CD4-positive, alpha-beta T cell treated with Interferon alpha-2 for 1 hour (primary cell): ENCODE measurements around the gene NEDD9.

Experiments used
- DNase-seq, 2 donors: peaks; one replicate each; pipeline ENCODE4 v3.0.0-alpha.2; 2020 to 2022

Gene NEDD9

DNA sequence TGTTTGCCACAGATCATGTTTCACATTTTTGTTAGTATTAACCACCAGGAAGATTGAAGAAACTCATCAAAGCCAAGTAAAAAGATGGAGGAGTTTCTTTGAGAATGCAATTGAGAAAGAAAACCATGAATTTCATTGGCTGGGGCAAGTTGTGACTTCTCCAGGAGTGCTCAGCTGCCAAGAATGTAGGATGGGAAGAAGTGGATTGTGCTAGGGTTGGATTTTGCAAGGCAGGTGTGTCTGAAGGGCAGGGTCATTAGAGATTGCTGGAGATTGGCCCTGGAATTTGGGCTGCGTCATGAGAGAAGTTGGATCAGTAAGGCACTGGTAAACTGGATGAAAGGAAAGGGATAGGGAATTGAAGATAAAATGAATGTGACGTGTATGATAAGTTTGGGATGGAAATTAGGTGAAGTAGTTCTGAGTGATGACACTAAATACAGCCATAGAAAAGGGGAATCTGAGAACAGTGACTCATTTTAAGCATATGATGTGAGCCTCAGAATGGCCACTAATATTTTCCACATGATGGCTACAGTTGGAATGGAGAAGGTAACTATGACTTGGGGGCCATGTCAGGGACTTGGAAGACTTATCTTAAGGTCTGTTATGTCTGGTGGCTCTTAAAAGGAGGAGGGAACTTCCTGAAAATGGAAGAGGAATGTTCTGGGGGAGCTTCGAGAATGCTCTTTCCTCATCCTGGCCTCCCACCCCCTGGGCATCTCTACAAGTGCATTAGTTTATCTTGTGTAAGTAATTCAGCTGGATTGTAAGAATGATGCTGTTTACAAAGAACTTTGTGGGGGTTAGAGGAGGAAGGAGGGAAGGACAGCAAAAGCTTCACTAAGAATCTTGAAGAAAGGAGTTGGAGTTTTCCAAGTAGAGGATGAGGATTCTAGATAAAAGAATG is 93.2 kb downstream of the NEDD9 start:
- DNase-seq = no peak

DNA sequence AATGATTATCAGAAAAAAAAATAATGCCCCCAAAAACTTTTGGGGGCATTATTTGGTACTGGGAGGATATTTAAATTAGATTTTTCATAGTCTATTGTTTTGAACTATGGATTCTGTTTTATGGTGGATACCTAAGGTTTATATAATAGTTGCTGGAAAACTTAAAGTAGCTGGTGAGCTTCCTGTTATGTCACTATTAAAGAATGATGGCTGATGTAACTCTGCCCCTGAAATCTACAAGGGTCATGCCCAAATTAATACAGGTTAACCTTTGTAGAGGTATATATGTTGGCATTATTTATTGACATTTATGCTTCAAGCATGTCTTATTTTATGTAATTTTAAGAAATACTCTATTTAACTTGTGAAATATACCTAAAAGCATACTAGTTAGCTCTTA is 95.7 kb downstream of the NEDD9 start:
- no peak for DNase-seq
